ENCODE data around the gene DIO1.
A peak's percentile ranks its signal among the peaks of the same experiment; 100 is the strongest.

Gene DIO1

DNA sequence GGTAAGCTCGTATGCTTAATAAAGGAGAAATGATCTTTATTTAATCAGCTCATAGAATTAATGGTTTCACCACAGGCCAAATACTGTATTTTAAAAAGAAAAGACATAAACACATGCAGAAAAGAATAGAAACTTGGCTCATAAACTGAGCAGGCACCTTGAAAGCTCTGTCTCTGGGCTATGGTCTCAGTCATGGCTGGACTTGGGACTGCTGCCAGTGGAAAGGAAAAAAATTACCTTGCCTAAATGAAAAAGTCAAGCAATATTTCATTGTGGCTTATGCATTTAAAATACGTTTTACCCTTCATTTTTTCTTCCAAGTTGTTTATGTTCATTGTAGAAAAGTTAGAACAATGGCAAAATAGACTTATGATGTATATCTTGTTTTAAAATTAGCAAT, 60.1 kb downstream of the DIO1 start:
- H3K27me3 Mint-ChIP-seq (ENCODE audit: low read depth) = no peaks in the 10 kb centered on the region
- no peak for DNase-seq (ENCODE audit: low spot score)
- H3K4me1 Mint-ChIP-seq (ENCODE audit: low read depth) = peaks cover 14% of the 10 kb centered on the region
- no peak overlapping the region for H3K4me3 Mint-ChIP-seq
- H3K27ac Mint-ChIP-seq = no peak overlapping the region
- no peaks in the 10 kb centered on the region for H3K9me3 Mint-ChIP-seq
- peaks cover 16% of the 10 kb centered on the region for H3K36me3 Mint-ChIP-seq (ENCODE audit: low read depth)

DNA sequence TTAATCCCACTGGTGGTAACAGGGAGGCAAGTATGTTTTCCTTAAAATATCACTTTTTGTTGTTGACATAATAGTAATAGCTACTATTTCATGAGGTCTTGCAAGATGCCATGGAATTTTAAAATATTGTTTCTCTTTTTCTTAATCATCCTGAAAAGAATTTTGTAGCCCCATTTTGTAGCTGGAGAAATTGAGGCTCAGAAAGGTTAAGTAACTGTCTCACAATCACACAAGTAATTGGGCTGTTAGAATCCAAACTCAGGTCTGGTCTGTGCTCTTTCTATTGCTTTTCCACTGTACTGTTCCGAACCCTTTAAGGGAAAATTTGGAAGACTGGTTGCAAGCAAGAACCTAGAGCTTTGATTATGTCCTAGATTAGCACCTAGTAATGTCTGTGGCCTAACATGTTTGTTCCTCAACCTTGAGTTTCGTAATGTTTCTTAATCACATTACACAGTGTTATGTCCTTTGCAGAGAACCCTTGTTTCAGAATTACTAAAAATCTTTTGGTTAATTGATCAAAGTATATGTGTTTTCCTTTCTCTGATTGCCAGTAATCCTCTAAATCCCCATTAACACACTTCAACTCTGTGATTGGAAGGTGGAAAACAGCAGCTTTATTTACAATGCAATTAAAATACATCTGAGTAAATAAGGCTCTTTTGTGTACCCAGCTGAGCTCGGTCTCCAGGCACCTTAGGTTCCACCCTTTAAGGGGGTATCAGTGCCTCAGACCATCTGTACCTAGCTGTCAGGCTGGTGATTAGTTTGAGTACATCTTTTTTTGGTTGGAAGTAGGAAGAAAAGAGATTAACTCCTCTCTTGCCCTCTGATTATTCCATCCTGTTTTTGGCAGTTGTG, 62.6 kb downstream of the DIO1 start:
- H3K9me3 Mint-ChIP-seq = no peaks in the 10 kb centered on the region
- H3K4me3 Mint-ChIP-seq = no peak overlapping the region
- H3K36me3 Mint-ChIP-seq (ENCODE audit: low read depth) = peaks cover 22% of the 10 kb centered on the region
- H3K27ac Mint-ChIP-seq = peak overlapping the region; percentile 11
- H3K4me1 Mint-ChIP-seq (ENCODE audit: low read depth) = peaks cover 12% of the 10 kb centered on the region
- DNase-seq (ENCODE audit: low spot score) = no peak
- no peaks in the 10 kb centered on the region for H3K27me3 Mint-ChIP-seq (ENCODE audit: low read depth)

DNA sequence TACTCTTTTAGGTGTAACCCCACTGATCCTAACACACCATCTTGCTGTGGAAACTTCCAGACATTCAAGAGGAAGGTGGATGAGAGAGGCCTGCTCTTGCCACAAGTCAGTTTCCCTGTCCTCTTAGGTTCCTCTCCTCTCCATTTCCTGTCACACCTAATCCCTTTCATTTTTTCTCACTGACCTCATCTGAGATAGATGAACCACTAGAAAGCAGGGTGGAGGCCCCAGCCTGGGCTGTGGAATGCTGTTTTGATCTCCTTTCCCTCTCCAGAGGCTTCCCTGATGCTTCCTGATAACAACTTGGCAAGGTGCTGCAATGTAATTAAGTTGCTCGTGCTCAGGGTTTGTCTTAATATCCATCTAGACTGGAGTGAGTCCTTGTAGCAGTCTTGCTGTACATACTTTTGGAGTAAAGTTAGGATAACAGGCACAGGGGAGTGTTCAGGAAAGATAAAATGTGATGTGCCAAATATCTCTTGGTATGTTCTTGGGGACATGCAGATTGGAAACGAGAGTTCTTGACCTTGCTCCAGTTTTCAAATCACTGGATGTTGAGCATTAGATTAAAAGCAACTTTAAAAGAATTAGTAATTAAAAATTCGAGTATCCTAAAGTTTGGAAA, 63.3 kb downstream of the DIO1 start:
- H3K4me3 Mint-ChIP-seq = no peak overlapping the region
- peaks cover 12% of the 10 kb centered on the region for H3K4me1 Mint-ChIP-seq (ENCODE audit: low read depth)
- no peaks in the 10 kb centered on the region for H3K27me3 Mint-ChIP-seq (ENCODE audit: low read depth)
- no peaks in the 10 kb centered on the region for H3K9me3 Mint-ChIP-seq
- peak overlapping the region; percentile 11 for H3K27ac Mint-ChIP-seq
- DNase-seq (ENCODE audit: low spot score) = no peak
- H3K36me3 Mint-ChIP-seq (ENCODE audit: low read depth) = peaks cover 25% of the 10 kb centered on the region

GRCh38 chr1:53959664-53960250, 65.8 kb downstream of the DIO1 start:
- no peak for DNase-seq (ENCODE audit: low spot score)
- peaks cover 17% of the 10 kb centered on the region for H3K4me1 Mint-ChIP-seq (ENCODE audit: low read depth)
- no peaks in the 10 kb centered on the region for H3K9me3 Mint-ChIP-seq
- no peak overlapping the region for H3K4me3 Mint-ChIP-seq
- no peaks in the 10 kb centered on the region for H3K27me3 Mint-ChIP-seq (ENCODE audit: low read depth)
- H3K27ac Mint-ChIP-seq = no peak overlapping the region
- peaks cover 33% of the 10 kb centered on the region for H3K36me3 Mint-ChIP-seq (ENCODE audit: low read depth)
